T follicular helper cell (primary cell): ENCODE results near the gene SPATA20.

Source experiments
- DNase-seq: peaks from one replicate; pipeline ENCODE4 v3.0.0-alpha.2; 2020; ENCODE audit warnings: low read depth
- total RNA-seq, 2 experiments: gene quantifications; one replicate each; lab custom pipeline; 2026; lab: John Stamatoyannopoulos, UW

The SPATA20 gene
- 3.3 to 6.4 reads per million in 2 experiments for total RNA-seq

- peak; percentile 72 for DNase-seq
These were observed at the start of gene SPATA20 for GRCh38 chr17:50547035-50547735. SPATA20 (plus strand) TSS chr17:50547174; CDS start chr17:50547209, 35 bp downstream.

GRCh38 chr17:50498021-50498874 lies 48.7 kb upstream of the SPATA20 start:
- DNase-seq, result no peak

GRCh38 chr17:50499270-50499669 lies 47.7 kb upstream of the SPATA20 start:
- DNase-seq, result no peak

- no peak for DNase-seq
These were observed 47.3 kb upstream of the SPATA20 start for GRCh38 chr17:50499721-50500120.

- no peak for DNase-seq
These were observed 45.9 kb upstream of the SPATA20 start for GRCh38 chr17:50501054-50501453.

GRCh38 chr17:50502301-50502990 lies 44.5 kb upstream of the SPATA20 start:
- no peak for DNase-seq

- no peak for DNase-seq
These were observed 41.3 kb upstream of the SPATA20 start for GRCh38 chr17:50505591-50506130.

GRCh38 chr17:50506298-50506697 lies 40.7 kb upstream of the SPATA20 start:
- no peak for DNase-seq

- peak; percentile 70 for DNase-seq
These were observed 39.0 kb upstream of the SPATA20 start, which contains the start of gene MYCBPAP for GRCh38 chr17:50507871-50508572. MYCBPAP (plus strand) TSS chr17:50508439; CDS start chr17:50508675, 236 bp downstream.

- no peak for DNase-seq
These were observed 38.2 kb upstream of the SPATA20 start for GRCh38 chr17:50508573-50509460.

GRCh38 chr17:50511058-50511457 lies 35.9 kb upstream of the SPATA20 start:
- DNase-seq, result peak; percentile 20

- DNase-seq, result no peak
These were observed 33.5 kb upstream of the SPATA20 start for GRCh38 chr17:50513495-50513894.

- no peak for DNase-seq
These were observed 32.6 kb upstream of the SPATA20 start for GRCh38 chr17:50514388-50514787.

GRCh38 chr17:50514936-50515702 lies 31.9 kb upstream of the SPATA20 start:
- DNase-seq, result no peak

GRCh38 chr17:50517011-50517410 lies 30.0 kb upstream of the SPATA20 start:
- no peak for DNase-seq

GRCh38 chr17:50517504-50518383 lies 29.2 kb upstream of the SPATA20 start:
- no peak for DNase-seq

GRCh38 chr17:50518384-50519023 lies 28.5 kb upstream of the SPATA20 start:
- DNase-seq, result no peak
